OCI-LY3 (cell line): ENCODE data around the gene TFEC.

Source experiments
- EZH2phosphoT487 ChIP-seq: fragments of 200-600 bp; shearing (Covaris generic); IDR thresholded peaks from 2 replicates; pipeline ENCODE4 v1.6.1; 2018; ENCODE audit warnings: antibody characterized with exemption, mixed run types, low read depth
- TF ChIP-seq, protein P1 (sequence below): fragments of 200-600, 300-600 bp; sonication (generic); IDR thresholded peaks from 2 replicates; pipeline ENCODE4 v1.5.1; 2014; ENCODE audit warnings: antibody characterized with exemption, low read length, low read depth

DNA sequence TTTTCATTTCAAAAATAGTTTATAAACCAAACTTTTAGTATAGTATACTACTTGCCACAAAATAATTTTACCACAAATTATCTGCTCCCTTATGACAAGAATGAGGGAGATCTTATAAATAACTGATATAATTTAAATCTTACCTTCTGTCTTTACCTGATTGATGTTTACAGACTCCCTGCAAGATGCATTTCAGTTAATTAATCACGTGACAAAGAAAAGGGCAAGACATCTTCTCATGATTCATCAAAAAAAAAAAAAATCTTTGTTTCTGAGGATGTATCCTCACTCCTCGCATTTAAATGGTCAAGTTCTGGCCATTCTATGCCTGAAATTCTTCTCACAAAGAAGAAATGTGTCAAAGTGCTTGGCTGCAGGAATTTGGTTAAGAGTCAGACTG is 2.3 kb upstream of the TFEC start:
- TF ChIP-seq, protein P1, sequence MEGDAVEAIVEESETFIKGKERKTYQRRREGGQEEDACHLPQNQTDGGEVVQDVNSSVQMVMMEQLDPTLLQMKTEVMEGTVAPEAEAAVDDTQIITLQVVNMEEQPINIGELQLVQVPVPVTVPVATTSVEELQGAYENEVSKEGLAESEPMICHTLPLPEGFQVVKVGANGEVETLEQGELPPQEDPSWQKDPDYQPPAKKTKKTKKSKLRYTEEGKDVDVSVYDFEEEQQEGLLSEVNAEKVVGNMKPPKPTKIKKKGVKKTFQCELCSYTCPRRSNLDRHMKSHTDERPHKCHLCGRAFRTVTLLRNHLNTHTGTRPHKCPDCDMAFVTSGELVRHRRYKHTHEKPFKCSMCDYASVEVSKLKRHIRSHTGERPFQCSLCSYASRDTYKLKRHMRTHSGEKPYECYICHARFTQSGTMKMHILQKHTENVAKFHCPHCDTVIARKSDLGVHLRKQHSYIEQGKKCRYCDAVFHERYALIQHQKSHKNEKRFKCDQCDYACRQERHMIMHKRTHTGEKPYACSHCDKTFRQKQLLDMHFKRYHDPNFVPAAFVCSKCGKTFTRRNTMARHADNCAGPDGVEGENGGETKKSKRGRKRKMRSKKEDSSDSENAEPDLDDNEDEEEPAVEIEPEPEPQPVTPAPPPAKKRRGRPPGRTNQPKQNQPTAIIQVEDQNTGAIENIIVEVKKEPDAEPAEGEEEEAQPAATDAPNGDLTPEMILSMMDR, result no peak
- no peak for TF ChIP-seq EZH2phosphoT487
